Dendritic cell treated with granulocyte-macrophage colony-stimulating factor and Interleukin-4, amounts not matched to agents 40 ng/mL and 50 ng/mL, for 4 days (primary cell): ENCODE results near the gene RING1.
A peak's percentile ranks its signal among the peaks of the same experiment; 100 is the strongest.

Source experiments
- H3K27ac Mint-ChIP-seq: one replicate; pipeline ENCODE4 v1.8.0; 2022; ENCODE audit warnings: mild to moderate bottlenecking, mixed read lengths
- H3K27me3 Mint-ChIP-seq: one replicate; pipeline ENCODE4 v1.8.0; 2022; ENCODE audit warnings: mild to moderate bottlenecking, mixed read lengths
- H3K36me3 Mint-ChIP-seq: one replicate; pipeline ENCODE4 v1.8.0; 2022; ENCODE audit warnings: low read depth, mixed read lengths
- H3K4me1 Mint-ChIP-seq: one replicate; pipeline ENCODE4 v1.8.0; 2022; ENCODE audit warnings: low read depth, mixed read lengths
- H3K4me3 Mint-ChIP-seq: one replicate; pipeline ENCODE4 v1.8.0; 2022; ENCODE audit warnings: mild to moderate bottlenecking, moderate library complexity, mixed read lengths
- H3K9me3 Mint-ChIP-seq: one replicate; pipeline ENCODE4 v1.8.0; 2022; ENCODE audit warnings: mixed read lengths
- intact Hi-C: fragments of 100-400 bp; cut with micrococcal nuclease; formaldehyde crosslinking; loops from one replicate; pipeline ENCODE4 v1.15.0; 2022

RING1 gene

DNA sequence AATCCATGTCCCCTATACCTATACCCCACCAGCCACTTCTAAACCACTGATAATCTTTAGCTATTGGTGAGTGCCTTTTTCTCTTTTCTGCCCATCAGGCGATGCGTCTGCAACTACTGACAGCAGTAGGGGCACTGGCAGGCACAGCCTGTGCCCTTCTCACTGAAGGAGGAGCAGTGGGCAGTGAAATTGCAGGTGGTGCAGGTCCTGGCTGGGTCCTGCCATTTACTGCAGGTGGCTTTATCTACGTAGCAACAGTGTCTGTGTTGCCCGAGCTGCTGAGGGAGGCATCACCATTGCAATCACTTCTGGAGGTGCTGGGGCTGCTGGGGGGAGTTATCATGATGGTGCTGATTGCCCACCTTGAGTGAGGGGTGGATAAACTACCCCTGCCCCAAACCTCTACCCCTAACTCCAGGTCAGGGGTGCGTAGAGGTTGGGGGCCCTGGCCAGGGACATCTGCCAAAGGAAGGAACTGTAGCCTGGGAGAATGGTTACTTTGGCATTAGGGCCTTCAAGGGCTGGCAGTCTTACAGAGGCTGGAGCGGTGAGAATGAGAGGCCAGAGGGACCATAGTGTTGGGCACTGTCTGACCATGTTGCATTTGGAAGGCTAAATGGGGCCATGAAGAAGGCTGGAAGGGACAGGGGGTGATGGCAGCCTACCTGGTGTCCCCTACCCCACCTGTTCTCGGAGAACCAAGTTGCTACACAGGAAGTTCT is 4.7 kb upstream of the RING1 start:
- no peaks in the 10 kb centered on the region for H3K9me3 Mint-ChIP-seq
- intact Hi-C loops = no loop called here
- peaks cover 5% of the 10 kb centered on the region for H3K27me3 Mint-ChIP-seq
- no peak overlapping the region for H3K4me3 Mint-ChIP-seq
- H3K27ac Mint-ChIP-seq = peak overlapping the region; percentile 70
- H3K36me3 Mint-ChIP-seq = peaks cover 64% of the 10 kb centered on the region
- H3K4me1 Mint-ChIP-seq = peaks cover 76% of the 10 kb centered on the region

DNA sequence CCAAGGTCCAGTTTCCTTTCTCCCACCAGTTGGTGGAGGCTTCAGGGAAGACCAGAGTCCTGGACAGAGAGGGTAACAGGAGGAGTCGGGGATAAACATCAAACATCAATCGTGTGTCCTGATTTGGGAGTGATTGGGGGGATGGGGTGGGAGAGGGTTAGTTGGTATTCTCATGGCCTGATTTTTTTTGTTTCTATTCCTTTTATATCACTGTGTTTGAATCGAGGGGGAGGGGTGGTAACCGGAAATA is 4.2 kb upstream of the RING1 start:
- H3K4me3 Mint-ChIP-seq = peak overlapping the region; percentile 81
- peak overlapping the region; percentile 70 for H3K27ac Mint-ChIP-seq
- intact Hi-C loops = no loop called here
- H3K4me1 Mint-ChIP-seq = peaks cover 76% of the 10 kb centered on the region
- no peaks in the 10 kb centered on the region for H3K9me3 Mint-ChIP-seq
- peaks cover 5% of the 10 kb centered on the region for H3K27me3 Mint-ChIP-seq
- peaks cover 64% of the 10 kb centered on the region for H3K36me3 Mint-ChIP-seq

DNA sequence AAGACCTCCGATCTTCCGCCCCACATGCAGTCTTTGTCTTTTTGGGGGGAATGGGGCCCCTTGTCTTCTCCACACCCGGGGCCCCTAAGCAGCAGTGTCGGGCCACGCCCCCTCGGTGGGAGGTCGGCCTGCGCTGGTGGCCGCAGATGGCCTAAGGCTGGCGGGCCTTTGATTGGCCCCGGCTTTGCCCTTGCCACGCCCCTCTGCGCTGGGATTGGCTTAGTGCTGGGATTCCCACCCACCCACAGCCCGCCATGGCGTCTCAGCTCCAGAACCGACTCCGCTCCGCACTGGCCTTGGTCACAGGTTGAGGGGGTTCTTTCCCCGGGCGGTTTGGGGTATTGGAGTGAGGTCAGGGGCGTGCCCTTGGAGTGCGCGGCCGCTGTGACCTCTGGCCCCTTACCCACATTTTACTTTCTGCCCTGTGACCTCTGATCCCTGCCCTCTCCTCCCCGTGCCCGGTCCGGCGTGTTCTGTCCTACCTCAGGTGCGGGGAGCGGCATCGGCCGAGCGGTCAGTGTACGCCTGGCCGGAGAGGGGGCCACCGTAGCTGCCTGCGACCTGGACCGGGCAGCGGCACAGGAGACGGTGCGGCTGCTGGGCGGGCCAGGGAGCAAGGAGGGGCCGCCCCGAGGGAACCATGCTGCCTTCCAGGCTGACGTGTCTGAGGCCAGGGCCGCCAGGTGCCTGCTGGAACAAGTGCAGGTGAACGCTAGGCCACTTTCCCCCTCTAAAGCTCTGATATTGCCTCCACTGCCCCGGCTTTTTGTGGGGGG is 3.7 kb upstream of the RING1 start, which contains the start of gene HSD17B8:
Gene HSD17B8, plus strand, starts transcription at position 241 of the 776 bp plus-strand sequence. Its CDS starts 14 bp downstream, at position 255.
- H3K9me3 Mint-ChIP-seq = no peaks in the 10 kb centered on the region
- peaks cover 76% of the 10 kb centered on the region for H3K4me1 Mint-ChIP-seq
- H3K36me3 Mint-ChIP-seq = peaks cover 69% of the 10 kb centered on the region
- intact Hi-C loops = no loop called here
- H3K4me3 Mint-ChIP-seq = peak within 1 kb of the TSS; percentile 81
- peaks cover 5% of the 10 kb centered on the region for H3K27me3 Mint-ChIP-seq
- peak within 1 kb of the TSS; percentile 70 for H3K27ac Mint-ChIP-seq

DNA sequence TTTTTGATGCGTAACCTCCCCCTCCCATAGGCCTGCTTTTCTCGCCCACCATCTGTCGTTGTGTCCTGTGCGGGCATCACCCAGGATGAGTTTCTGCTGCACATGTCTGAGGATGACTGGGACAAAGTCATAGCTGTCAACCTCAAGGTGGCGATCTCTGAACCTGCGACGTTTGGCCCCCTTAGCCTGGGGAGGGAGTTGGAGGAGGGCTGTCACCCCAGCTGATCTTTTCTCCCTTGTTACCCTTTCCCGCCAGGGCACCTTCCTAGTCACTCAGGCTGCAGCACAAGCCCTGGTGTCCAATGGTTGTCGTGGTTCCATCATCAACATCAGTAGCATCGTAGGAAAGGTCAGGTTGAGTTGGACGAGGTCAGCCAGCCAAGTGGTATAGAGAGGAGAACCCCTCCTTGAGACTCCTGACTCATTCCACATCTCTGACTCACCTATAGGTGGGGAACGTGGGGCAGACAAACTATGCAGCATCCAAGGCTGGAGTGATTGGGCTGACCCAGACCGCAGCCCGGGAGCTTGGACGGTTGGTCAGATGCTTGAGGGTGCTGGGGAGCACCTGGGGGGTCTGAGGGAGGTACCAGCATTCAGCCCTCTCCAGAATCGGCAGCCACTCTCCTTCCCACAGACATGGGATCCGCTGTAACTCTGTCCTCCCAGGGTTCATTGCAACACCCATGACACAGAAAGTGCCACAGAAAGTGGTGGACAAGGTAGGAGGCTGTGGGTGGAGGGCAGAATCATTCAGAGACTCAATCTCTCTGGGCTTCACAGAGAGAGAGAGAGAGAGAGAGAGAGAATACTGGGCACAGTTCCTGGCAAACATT is 2.9 kb upstream of the RING1 start:
- H3K4me3 Mint-ChIP-seq = peak overlapping the region; percentile 81
- intact Hi-C loops = no loop called here
- peaks cover 84% of the 10 kb centered on the region for H3K4me1 Mint-ChIP-seq
- no peaks in the 10 kb centered on the region for H3K9me3 Mint-ChIP-seq
- peaks cover 73% of the 10 kb centered on the region for H3K36me3 Mint-ChIP-seq
- H3K27me3 Mint-ChIP-seq = peaks cover 5% of the 10 kb centered on the region
- peak overlapping the region; percentile 70 for H3K27ac Mint-ChIP-seq

DNA sequence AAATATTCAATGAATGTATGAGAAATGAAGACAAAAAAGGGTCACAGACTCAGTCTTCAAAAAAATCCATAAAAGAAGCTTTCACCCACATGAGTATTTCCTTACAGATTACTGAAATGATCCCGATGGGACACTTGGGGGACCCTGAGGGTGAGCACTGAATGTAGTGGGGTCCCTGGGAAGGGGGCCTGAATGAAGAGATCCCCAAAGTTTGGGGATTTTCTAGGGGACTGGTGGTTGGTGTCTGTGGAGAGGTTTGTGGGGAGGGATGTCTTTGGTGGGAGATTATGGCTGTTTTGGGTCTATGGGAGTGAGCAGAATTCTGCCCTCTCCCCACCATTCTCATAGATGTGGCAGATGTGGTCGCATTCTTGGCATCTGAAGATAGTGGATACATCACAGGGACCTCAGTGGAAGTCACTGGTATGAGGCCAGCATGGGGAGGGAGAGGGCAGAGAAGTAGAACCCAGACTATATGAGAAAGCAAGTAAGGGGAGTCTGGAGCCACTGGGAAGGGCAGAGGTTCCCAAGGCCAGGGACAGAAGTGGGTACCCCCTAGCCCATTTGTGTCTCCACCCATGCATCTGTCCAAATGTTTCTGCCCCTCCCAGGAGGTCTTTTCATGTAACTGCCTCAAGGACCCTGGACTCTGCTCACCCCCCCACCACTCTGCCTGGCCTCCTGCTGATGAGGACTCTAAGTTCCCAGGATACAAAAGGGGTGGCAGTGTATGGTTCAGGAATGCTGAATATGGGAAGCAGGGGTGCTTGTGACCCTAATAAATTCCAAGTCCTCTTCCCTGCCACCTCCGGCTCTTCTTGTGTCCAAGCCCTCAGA is 2.1 kb upstream of the RING1 start:
- H3K9me3 Mint-ChIP-seq = no peaks in the 10 kb centered on the region
- no peak overlapping the region for H3K4me3 Mint-ChIP-seq
- intact Hi-C loops = no loop called here
- peak overlapping the region; percentile 16 for H3K27ac Mint-ChIP-seq
- H3K36me3 Mint-ChIP-seq = peaks cover 73% of the 10 kb centered on the region
- peaks cover 79% of the 10 kb centered on the region for H3K4me1 Mint-ChIP-seq
- H3K27me3 Mint-ChIP-seq = peaks cover 5% of the 10 kb centered on the region

DNA sequence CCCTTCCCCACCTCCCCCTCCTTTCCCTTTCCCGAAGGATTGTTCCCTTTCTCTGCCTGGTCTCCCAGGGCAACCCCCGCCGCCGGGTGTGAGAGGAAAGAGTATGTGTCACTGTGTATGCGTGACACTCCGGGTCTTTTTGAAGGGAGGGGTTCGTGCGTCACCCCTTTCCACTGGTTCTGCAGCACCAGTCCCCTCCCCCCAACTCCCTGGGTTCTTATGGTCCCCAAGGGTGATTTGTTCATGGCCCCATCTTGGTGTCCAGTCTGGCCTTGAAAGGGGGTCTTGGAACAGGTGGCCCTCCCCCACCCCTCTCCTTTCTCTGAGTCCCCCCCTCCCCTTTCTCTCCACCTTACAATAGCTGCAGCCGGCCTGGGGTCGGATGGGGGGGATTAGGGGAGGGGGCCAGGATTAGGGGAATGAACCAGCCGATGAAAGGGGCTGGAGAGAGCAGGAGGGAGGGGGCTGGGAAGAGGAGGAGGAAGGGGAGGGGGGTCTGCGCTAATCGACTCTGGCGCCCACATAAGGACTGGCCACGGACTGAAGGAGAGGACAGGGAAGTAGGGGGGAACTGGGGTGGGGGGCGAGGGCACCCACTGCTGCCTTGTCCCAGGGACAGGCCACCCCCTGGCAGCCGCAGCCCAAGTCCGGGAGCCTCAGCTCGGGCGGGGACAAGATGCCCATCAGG is 1.3 kb upstream of the RING1 start:
- H3K27ac Mint-ChIP-seq = peak overlapping the region; percentile 89
- H3K9me3 Mint-ChIP-seq = no peaks in the 10 kb centered on the region
- H3K27me3 Mint-ChIP-seq = peaks cover 11% of the 10 kb centered on the region
- H3K36me3 Mint-ChIP-seq = peaks cover 73% of the 10 kb centered on the region
- H3K4me1 Mint-ChIP-seq = peaks cover 74% of the 10 kb centered on the region
- intact Hi-C loops = no loop called here
- peak overlapping the region; percentile 85 for H3K4me3 Mint-ChIP-seq

DNA sequence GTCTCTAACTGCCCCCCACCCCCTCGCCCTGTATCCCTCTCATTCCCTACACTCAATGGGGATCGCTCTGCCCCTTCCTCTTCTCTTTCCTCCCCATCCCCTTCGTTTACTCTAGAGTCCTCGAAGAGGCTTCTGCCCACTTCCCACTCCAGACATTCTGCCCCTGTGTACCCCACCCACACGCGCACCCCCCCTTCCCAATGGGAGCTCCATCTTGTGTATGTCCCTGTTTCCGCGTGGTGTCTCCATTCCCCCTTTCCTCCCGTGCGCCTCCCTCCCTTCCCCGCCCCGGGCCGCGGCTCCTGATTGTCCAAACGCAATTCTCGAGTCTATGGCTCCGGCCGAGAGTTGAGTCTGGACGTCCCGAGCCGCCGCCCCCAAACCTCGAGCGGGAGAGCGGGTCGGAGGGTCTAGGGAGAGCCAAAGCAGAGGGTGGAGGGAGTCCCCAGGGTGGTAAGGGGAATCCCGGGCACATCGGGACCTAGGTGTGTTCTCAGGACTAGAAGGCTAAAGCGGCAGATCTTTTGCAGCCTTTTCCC is 679 bp upstream of the RING1 start:
- H3K4me3 Mint-ChIP-seq = peak overlapping the region; percentile 85
- H3K4me1 Mint-ChIP-seq = peaks cover 74% of the 10 kb centered on the region
- H3K27me3 Mint-ChIP-seq = peaks cover 17% of the 10 kb centered on the region
- intact Hi-C loops = loop anchor here (1.0 kb wide), 1 partner anchor 7 kb away; the partner anchor contains the start of genes RXRB and SLC39A7
- H3K9me3 Mint-ChIP-seq = no peaks in the 10 kb centered on the region
- peaks cover 73% of the 10 kb centered on the region for H3K36me3 Mint-ChIP-seq
- H3K27ac Mint-ChIP-seq = peak overlapping the region; percentile 89

DNA sequence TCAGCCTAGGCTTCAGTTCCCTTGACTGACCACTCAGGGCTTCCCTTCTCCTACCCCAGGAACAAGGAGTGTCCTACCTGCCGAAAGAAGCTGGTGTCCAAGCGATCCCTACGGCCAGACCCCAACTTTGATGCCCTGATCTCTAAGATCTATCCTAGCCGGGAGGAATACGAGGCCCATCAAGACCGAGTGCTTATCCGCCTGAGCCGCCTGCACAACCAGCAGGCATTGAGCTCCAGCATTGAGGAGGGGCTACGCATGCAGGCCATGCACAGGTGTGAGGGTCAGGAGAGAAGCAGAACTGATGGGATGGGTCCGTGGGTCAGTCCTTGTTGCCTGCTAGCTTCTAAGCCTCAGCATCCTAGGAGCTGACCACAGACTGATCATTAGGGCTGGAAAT is 1.6 kb downstream of the RING1 start:
- Mint-ChIP-seq H3K4me3 (no peak overlapping the region), H3K9me3 (no peaks in the 10 kb centered on the region), H3K27ac (peak overlapping the region; percentile 4), H3K36me3 (peaks cover 53% of the 10 kb centered on the region), H3K27me3 (peaks cover 38% of the 10 kb centered on the region), H3K4me1 (peaks cover 70% of the 10 kb centered on the region)
- intact Hi-C loops = no loop called here

DNA sequence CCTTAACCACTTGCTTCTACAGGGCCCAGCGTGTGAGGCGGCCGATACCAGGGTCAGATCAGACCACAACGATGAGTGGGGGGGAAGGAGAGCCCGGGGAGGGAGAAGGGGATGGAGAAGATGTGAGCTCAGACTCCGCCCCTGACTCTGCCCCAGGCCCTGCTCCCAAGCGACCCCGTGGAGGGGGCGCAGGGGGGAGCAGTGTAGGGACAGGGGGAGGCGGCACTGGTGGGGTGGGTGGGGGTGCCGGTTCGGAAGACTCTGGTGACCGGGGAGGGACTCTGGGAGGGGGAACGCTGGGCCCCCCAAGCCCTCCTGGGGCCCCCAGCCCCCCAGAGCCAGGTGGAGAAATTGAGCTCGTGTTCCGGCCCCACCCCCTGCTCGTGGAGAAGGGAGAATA is 2.8 kb downstream of the RING1 start:
- Mint-ChIP-seq H3K9me3 (no peaks in the 10 kb centered on the region), H3K4me1 (peaks cover 57% of the 10 kb centered on the region), H3K36me3 (peaks cover 53% of the 10 kb centered on the region), H3K27ac (no peak overlapping the region), H3K27me3 (peaks cover 51% of the 10 kb centered on the region), H3K4me3 (no peak overlapping the region)
- intact Hi-C loops = no loop called here

DNA sequence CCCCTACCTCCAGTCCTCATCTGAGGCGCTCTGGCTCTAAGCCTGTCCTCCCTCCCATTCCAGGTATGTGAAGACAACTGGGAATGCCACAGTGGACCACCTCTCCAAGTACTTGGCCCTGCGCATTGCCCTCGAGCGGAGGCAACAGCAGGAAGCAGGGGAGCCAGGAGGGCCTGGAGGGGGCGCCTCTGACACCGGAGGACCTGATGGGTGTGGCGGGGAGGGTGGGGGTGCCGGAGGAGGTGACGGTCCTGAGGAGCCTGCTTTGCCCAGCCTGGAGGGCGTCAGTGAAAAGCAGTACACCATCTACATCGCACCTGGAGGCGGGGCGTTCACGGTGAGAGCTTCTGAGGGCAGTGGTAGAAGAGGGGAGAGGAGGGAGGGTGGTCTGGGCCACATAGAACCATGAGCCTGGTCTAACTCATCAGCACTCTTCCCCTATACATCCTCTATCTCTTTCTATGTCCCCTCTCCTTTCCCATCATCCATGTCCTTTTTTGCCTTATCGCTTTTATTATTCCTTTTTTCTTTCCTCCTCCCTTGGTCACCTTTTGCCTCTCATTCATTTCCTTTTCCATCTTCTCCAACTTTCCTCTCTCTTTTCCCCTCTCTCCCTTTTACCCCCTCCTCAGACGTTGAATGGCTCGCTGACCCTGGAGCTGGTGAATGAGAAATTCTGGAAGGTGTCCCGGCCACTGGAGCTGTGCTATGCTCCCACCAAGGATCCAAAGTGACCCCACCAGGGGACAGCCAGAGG is 3.5 kb downstream of the RING1 start:
- Mint-ChIP-seq H3K27me3 (peaks cover 51% of the 10 kb centered on the region), H3K4me3 (no peak overlapping the region), H3K4me1 (peaks cover 53% of the 10 kb centered on the region), H3K9me3 (no peaks in the 10 kb centered on the region), H3K27ac (no peak overlapping the region), H3K36me3 (peaks cover 53% of the 10 kb centered on the region)
- intact Hi-C loops = no loop called here

DNA sequence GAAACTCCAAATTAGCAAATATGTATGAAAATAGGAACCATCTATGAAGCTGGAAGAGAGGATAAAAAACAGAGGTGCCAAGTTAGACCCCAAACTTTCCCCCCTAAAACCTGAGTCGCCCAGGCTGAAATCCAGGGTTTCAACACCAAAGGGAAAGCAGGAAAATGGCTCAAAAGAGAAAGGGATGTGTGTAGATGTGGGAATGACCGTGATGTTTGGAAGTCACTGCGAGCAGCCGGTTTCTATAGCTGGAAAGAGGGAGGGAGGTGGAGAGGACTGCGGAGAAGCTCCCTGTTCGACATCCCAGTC is 4.5 kb downstream of the RING1 start:
- Mint-ChIP-seq H3K36me3 (peaks cover 50% of the 10 kb centered on the region), H3K27me3 (peaks cover 50% of the 10 kb centered on the region), H3K4me1 (peaks cover 47% of the 10 kb centered on the region), H3K4me3 (peak overlapping the region; percentile 77), H3K27ac (peak overlapping the region; percentile 65), H3K9me3 (no peaks in the 10 kb centered on the region)
- intact Hi-C loops = no loop called here

DNA sequence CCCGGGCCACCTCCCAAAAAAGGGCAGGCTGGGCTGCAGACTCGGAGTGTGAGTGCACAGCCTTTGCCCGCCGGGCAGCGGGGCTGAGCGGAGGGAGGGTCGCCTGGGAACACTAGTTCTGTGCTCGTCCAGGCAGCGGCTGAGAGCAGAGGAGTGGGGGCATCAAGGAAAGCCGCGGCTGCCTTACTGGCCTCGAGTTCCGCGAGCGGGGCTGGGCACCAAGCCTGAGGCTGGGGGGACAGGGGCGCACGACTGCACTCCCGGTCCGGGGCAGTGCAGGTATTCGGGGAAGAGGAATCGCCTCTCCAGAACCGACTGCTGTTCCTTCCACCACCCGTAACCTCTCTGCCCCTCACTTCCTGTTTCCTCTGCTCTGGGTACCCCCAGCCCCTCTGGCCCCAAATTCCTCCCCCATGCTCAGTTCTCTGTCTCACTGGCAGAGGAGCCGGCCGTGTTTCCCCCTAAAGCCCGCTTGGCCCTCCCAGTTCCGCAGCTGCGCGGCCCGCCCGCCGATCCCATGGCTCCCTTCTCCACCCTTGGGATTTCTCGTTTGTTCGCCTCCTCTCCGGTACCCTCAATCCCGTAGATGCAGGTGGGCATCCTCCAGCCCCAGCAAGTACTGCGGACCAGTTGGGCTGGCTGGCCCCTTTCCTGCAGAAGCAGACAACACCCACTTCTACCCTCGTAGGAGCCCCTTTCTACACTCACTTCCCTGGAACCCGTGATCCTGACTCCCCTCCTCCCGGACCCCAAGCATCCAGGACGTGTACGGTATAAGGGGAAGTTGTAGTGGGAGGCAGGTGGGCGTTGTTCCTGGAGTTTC is 5.1 kb downstream of the RING1 start:
- peaks cover 44% of the 10 kb centered on the region for H3K36me3 Mint-ChIP-seq
- H3K4me3 Mint-ChIP-seq = peak overlapping the region; percentile 77
- peaks cover 47% of the 10 kb centered on the region for H3K4me1 Mint-ChIP-seq
- peak overlapping the region; percentile 65 for H3K27ac Mint-ChIP-seq
- H3K27me3 Mint-ChIP-seq = peaks cover 54% of the 10 kb centered on the region
- H3K9me3 Mint-ChIP-seq = no peaks in the 10 kb centered on the region
- intact Hi-C loops = no loop called here
